Stimulated activated CD8-positive, alpha-beta memory T cell treated with anti-CD3 and anti-CD28 coated beads, Interleukin-15, amount 100 ng/mL, for 4 hours (primary cell): Measurements from ENCODE around the gene SH3RF1.

Source experiments
- DNase-seq, 2 donors: peaks; one replicate each; pipeline ENCODE4 v3.0.0-alpha.2; 2020; ENCODE audit warnings: low read depth in 2 of 2

SH3RF1 gene

GRCh38 chr4:169133932-169134331 lies 136.8 kb downstream of the SH3RF1 start:
- DNase-seq = no peak

- no peak for DNase-seq
Observed at GRCh38 chr4:169132561-169133305, 138.0 kb downstream of the SH3RF1 start.

DNA sequence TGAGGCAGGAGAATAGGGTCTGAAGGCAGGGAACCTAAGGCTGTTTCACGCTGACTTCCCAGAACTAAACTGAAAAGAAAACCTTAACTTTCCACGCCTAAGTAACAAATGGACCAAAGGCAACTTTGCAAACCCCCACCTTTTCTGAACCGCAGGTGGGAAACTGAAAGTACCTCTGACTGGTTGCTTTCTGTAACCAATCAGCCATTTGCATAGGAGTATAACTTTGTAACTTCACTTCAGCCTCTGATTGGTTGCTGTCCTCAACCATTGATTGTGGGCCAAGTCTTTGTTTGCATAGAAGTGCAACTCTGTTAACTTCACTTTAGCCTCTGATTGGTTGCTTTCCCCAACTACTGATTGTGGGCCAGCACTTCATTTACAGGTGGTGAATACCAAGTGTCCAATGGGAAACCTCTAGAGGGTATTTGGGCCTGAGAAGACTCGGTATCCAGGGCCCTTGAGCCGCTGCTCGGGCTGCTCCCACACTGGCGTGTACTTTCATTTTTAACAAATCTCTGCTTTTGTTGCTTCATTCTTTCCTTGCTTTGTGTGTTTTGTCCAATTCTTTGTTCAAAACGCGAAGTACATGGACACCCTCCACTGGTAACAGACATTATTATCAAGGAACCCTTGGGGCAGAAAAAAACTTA lies 139.1 kb downstream of the SH3RF1 start:
- no peak for DNase-seq

GRCh38 chr4:169128902-169129301 lies 141.9 kb downstream of the SH3RF1 start:
- no peak for DNase-seq

DNA sequence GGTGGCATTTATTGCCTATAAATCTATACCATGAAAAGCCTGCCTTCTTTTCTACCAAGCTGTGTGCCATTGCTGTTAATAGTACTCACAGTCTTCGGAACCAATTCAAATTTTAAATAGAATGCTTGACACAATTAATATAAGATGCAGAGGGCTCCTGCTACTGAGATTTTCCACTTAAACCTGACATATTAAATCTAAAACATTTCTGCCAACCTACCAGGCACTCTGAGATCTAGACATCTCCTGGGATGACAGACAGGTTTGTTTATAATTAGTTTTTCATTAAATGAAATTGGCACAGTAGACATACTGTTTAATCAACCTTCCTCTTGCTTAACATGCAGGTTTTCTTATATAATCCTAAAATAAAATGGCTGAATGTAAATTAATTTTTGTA lies 143.4 kb downstream of the SH3RF1 start:
- no peak for DNase-seq

GRCh38 chr4:169124661-169125060 lies 146.1 kb downstream of the SH3RF1 start:
- no peak for DNase-seq

DNA sequence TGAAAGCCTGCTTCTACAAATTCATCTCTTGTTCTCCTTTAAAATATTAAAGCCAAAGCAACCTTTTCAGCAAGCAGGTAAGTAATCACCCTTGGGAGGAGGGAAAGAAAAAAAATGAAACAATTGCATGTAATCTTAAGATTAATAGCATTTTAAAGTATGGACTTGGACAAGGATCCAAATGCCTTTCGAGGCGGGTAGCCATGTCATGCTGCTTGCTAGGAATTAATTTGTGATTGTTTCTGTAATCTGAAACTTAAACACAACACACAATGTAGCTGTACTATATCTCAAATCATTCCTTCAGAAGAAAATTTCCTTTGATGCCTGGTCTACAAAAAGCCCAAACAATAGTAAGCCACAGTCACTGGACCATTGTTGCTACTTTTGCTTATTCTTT lies 148.3 kb downstream of the SH3RF1 start:
- no peak for DNase-seq

DNA sequence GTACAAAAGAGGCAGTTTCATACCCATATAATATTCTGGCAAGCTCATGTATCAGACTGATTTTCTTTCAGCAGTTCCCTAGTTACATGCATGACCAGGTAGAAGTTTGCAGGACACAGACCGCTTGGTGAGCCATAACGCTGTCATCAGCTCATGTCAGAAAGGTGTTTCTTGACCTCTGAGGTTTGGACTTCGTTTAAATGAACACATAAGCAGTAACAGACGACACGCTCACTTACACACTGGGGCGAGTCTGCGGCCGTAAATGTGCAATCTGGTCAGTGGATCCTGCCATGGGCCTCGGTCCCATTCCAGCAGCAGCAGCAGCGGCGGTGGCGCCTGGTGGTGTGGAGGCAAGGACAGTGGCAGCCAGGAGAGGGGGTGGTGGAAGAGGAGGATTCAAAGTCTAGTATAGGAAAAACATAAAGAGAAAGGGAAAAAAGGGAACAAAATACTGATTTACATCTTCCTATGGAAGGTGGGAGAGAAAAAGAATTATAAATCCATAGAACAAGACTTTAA lies 148.8 kb downstream of the SH3RF1 start:
- DNase-seq = no peak

DNA sequence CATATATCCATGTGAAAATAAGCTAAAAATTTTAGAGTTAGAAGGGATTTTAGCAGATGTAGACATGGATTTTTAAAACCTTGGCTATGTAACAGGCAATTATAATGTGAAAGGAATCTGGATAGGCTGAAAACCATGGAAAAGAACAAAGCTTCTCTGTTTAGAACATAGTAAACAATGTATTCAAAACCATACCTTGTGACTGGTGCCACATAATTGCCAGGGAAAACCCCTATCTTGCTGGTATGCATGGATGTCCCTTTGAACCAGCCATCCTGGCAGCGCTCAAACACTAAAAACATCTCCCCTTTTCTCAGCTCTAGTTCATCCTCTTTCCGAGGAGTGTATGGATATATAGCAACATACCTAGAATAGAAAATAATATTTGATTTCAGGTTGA lies 150.1 kb downstream of the SH3RF1 start:
- no peak for DNase-seq

- DNase-seq = no peak
Observed at GRCh38 chr4:169119536-169119935, 151.2 kb downstream of the SH3RF1 start.

DNA sequence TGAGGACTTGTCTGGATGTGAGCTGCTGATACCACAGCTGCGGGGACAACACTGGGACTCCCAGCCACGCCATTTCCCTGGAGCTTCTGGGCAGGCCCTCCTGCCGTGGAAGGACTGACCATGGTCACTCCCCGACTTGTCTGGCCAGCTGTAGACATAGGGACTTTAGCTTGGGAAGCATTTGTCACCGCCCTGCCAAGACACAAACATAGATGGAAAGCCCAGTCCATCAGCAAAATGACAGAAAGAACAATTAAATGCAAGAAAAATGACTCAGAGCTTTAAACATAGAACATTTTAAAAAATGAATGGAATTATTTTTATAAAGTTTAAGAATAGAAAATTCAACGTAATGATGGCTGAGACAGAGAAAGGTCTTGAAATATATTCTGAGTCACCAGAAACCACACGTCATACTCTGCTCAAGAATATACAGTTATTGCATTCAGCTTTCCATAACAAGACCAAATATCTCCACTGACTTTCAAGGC lies 153.1 kb downstream of the SH3RF1 start:
- DNase-seq = no peak

- no peak for DNase-seq
Observed at GRCh38 chr4:169116270-169116901, 154.4 kb downstream of the SH3RF1 start.

- DNase-seq = no peak
Observed at GRCh38 chr4:169115897-169116254, 154.9 kb downstream of the SH3RF1 start.

- no peak for DNase-seq
Observed at GRCh38 chr4:169115144-169115896, 155.4 kb downstream of the SH3RF1 start.

DNA sequence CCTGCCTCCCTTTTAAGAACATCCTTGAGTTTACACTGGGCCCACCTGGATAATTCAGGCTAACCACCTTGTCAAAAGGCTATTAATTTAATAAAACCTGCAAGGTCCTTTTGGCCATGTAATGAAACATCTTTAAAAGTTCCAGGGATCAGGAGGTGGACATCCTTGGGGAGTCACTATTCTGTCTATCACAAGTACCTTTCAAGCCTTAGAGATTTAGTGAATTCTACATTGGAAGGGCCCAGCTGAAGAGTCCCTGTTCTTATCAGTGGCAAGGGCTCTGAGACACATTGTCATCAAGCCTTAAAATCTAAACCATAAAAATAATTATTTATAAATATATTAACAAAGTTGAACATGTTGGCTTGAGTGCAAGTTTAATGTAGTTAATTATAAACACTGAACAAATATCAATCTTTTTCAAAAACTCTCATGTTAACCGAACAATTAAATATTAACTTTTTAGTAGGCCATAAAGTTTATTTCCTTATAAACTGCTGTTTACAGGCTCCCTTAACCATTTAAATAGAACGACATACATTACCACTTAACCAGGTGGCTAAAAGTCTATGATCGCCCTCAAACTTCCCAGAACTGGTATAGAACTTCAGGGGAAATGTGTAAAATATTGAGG lies 156.3 kb downstream of the SH3RF1 start:
- no peak for DNase-seq

DNA sequence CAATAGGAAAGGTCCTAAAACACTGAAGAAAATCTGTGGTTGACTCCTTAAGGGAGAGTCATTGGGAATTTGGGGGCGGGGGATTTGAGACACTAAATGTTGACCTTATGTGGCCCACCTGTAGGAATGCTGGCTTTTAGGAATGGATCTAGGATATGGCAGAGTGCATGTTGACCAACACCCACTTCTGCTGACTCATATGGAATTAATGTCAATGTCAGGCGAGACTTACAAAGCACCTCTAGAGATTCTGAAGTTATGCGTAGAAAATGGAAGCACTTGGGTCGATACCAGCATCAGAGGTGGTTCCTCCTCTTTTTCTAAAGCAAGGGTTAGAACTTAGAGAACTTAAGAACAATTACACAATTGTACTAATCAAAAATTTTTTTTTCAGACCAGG lies 160.1 kb downstream of the SH3RF1 start:
- DNase-seq = no peak

DNA sequence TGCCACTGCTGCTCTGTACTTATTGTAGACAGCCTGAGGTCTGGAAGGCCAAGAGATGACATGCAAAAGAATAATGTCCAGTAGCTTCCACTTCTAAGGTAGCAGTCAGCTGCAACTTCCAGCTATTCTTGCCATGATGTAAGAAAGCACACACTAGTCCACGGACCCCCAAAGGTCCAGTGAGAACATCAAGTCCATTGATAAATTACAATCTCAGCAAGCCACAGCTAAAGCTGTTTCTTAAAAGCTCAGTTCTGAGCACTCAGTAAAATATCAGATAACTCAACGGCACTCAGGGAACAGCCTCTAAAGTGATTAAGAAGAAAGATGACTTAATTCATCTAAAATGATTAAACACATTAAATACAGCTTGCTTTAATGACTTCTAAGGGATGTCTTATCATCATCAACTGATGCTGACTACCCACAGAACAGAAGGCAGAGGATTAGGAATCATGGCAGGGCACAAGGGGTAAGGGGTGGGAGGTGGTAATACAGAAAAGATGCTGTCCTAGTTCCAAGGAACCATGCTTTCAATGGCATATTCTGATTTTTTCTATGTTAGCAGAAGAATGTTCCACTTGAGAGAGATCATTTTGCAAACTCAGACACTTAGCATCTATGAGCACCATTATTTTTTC lies 161.6 kb downstream of the SH3RF1 start:
- DNase-seq = no peak

GRCh38 chr4:169108303-169108702 lies 162.5 kb downstream of the SH3RF1 start:
- no peak for DNase-seq

DNA sequence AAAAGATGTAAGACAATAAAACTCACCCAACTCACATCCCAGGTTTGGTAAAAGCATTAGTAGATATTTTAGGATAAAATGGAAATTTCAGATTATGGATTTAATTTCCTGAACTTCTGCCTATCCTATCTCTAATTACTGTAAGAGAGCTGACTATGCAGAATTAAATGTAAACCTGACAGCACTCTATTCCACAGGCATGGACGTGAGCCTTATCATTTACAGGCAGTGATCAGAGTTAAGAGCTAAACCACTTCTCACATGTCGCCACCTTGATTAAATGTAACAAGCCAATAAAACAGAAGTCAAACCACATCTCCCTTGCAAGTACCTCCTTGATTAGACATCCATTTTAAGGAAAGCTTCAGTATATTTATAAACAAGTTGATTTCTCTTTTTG lies 163.2 kb downstream of the SH3RF1 start:
- no peak for DNase-seq

DNA sequence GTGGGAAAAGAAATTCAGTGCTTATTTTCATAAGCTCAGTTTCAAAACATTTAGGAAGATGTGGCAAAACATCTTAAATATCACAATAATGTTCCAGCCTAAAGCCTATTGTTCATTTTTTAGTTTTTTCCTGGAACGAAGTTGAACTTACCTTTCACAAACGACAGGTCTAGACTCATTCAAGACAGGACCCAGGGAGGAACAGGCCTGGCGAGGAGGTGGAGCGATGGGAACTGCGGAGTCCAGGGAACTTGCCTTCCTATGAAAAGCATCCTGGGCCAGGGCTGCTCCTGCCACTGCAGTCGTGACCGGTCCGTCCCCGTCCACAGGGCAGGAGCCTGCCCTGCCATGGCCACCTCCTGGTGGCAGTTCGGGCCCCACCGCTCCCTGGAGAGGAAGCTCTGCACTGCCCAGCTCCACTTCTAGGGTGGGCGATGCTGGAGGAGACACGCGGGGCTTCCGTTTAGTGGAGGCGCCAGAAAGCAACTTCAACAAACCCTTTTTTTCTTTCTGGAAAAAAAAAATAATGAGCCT lies 164.0 kb downstream of the SH3RF1 start:
- no peak for DNase-seq

- DNase-seq = no peak
Observed at GRCh38 chr4:169105620-169106019, 165.1 kb downstream of the SH3RF1 start.
